HepG2 (cell line): ENCODE measurements around the gene TSN. TPM values are rescaled to one million over a fixed set of nuclear protein-coding genes. Genes with fewer than 3 reads are reported as not detected.

Source experiments
- BRCA1 ChIP-seq: sonication (generic); formaldehyde crosslinking; IDR thresholded peaks from 2 replicates; pipeline ENCODE4 v1.4.0; 2020; ENCODE audit warnings: missing genetic modification reagents
- CREM ChIP-seq, 2 experiments: sonication (generic) in 1 of 2; formaldehyde crosslinking in 1 of 2; IDR thresholded peaks; 2 replicates each; pipeline versions ENCODE4 v1.4.0 to v1.6.1; 2016 to 2020; ENCODE audit warnings: antibody characterized with exemption in 1 of 2, mild to moderate bottlenecking in 1 of 2, missing genetic modification reagents in 1 of 2
- KDM2A ChIP-seq: sonication (generic); formaldehyde crosslinking; IDR thresholded peaks from 2 replicates; pipeline ENCODE4 v1.4.0; 2020; ENCODE audit warnings: low read depth, missing genetic modification reagents, borderline replicate concordance
- MTA1 ChIP-seq: sonication (generic); formaldehyde crosslinking; IDR thresholded peaks from 2 replicates; pipeline ENCODE4 v1.4.0; 2020; ENCODE audit warnings: missing genetic modification reagents, mild to moderate bottlenecking, borderline replicate concordance
- PHF20 ChIP-seq: sonication (generic); formaldehyde crosslinking; IDR thresholded peaks from 2 replicates; pipeline ENCODE4 v1.5.0; 2020; ENCODE audit warnings: mild to moderate bottlenecking, missing genetic modification reagents
- TEAD3 ChIP-seq: optimal IDR thresholded peaks from 2 replicates; pipeline ENCODE3; 2016; ENCODE audit warnings: borderline replicate concordance
- ZBTB3 ChIP-seq: sonication (generic); formaldehyde crosslinking; IDR thresholded peaks from 2 replicates; pipeline ENCODE4 v1.4.0; 2020; ENCODE audit warnings: low read depth, mild to moderate bottlenecking, moderate library complexity, missing genetic modification reagents, borderline replicate concordance
- ZNF296 ChIP-seq: sonication (generic); formaldehyde crosslinking; conservative IDR thresholded peaks from 2 replicates; pipeline ENCODE4 v1.5.0; 2020; ENCODE audit warnings: mild to moderate bottlenecking, missing genetic modification reagents
- ZNF343 ChIP-seq: sonication (generic); formaldehyde crosslinking; IDR thresholded peaks from 2 replicates; pipeline ENCODE4 v1.4.0; 2020; ENCODE audit warnings: mild to moderate bottlenecking, missing genetic modification reagents
- ZNF362 ChIP-seq: sonication (generic); formaldehyde crosslinking; IDR thresholded peaks from 2 replicates; pipeline ENCODE4 v1.4.0; 2020; ENCODE audit warnings: missing genetic modification reagents, mild to moderate bottlenecking, borderline replicate concordance
- ZNF567 ChIP-seq: sonication (generic); formaldehyde crosslinking; IDR thresholded peaks from 2 replicates; pipeline ENCODE4 v1.8.1; 2023; ENCODE audit warnings: mild to moderate bottlenecking, missing genetic modification reagents, borderline replicate concordance
- ZNF740 ChIP-seq: sonication (generic); formaldehyde crosslinking; IDR thresholded peaks from 2 replicates; pipeline ENCODE4 v1.4.0; 2020; ENCODE audit warnings: missing genetic modification reagents
- polyA plus RNA-seq, 8 experiments: library from polyadenylated mRNA; depleted of rRNA in 3 of 8; stranded (reverse) in 7 of 8; unstranded in 1 of 8; fragments of >200 nt; fragmentation: Illumina TruSeq in 4 of 8; extraction: Trizol in 4 of 8; gene quantifications; 2 replicates each; pipeline versions ENCODE4 v1.2.1 to v1.2.3, GENCODE V29; 2011 to 2016; ENCODE audit warnings: low read depth in 4 of 8, missing spikeins in 1 of 8, mixed read lengths in 1 of 8; ENCODE audit not compliant: insufficient read depth in 1 of 8
- total RNA-seq, 5 experiments: library from RNA; depleted of rRNA; stranded (reverse); fragments of >200 nt; fragmentation: Illumina TruSeq; extraction: Trizol; gene quantifications; 2 replicates each; pipeline ENCODE4 v1.2.3, GENCODE V29; 2016; ENCODE audit warnings: low read depth in 1 of 5
- TF ChIP-seq, protein P1 (sequence below), 2 experiments: fragments of 450-650 bp in 1 of 2; sonication (generic) in 1 of 2; formaldehyde crosslinking in 1 of 2; IDR thresholded peaks; 2 replicates each; pipeline versions ENCODE4 v1.6.1 to v1.8.0; 2016 to 2022; ENCODE audit warnings: antibody characterized with exemption in 1 of 2, mild to moderate bottlenecking in 1 of 2, missing genetic modification reagents in 1 of 2
- TF ChIP-seq, protein P2 (sequence below): sonication (generic); formaldehyde crosslinking; conservative IDR thresholded peaks from 2 replicates; pipeline ENCODE4 v1.4.0; 2020; ENCODE audit warnings: missing genetic modification reagents

The TSN gene
- total and polyA plus RNA-seq, 2 of the 13 experiments (the other 11 are each of a cell fraction or from before 2014, with no cell fraction given): 56.4 to 115 TPM

GRCh38 chr2:121736462-121737336, 18.8 kb upstream of the TSN start, which contains the start of gene NIFK (continued):
- TF ChIP-seq, protein P1, sequence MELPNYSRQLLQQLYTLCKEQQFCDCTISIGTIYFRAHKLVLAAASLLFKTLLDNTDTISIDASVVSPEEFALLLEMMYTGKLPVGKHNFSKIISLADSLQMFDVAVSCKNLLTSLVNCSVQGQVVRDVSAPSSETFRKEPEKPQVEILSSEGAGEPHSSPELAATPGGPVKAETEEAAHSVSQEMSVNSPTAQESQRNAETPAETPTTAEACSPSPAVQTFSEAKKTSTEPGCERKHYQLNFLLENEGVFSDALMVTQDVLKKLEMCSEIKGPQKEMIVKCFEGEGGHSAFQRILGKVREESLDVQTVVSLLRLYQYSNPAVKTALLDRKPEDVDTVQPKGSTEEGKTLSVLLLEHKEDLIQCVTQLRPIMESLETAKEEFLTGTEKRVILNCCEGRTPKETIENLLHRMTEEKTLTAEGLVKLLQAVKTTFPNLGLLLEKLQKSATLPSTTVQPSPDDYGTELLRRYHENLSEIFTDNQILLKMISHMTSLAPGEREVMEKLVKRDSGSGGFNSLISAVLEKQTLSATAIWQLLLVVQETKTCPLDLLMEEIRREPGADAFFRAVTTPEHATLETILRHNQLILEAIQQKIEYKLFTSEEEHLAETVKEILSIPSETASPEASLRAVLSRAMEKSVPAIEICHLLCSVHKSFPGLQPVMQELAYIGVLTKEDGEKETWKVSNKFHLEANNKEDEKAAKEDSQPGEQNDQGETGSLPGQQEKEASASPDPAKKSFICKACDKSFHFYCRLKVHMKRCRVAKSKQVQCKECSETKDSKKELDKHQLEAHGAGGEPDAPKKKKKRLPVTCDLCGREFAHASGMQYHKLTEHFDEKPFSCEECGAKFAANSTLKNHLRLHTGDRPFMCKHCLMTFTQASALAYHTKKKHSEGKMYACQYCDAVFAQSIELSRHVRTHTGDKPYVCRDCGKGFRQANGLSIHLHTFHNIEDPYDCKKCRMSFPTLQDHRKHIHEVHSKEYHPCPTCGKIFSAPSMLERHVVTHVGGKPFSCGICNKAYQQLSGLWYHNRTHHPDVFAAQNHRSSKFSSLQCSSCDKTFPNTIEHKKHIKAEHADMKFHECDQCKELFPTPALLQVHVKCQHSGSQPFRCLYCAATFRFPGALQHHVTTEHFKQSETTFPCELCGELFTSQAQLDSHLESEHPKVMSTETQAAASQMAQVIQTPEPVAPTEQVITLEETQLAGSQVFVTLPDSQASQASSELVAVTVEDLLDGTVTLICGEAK (IDR thresholded peaks at IDR 0.05): peak; percentile 58
- TF ChIP-seq, protein P1 (CRISPR knock-in tag; IDR thresholded peaks at IDR 0.05): peak; percentile 67
- TF ChIP-seq PHF20 (CRISPR knock-in tag) (peak; percentile 84), CREM (IDR thresholded peaks at IDR 0.05) (peak; percentile 61), CREM (CRISPR knock-in tag; IDR thresholded peaks at IDR 0.05) (no peak), ZNF296 (peak; percentile 69; the same call in 1 of the 2 replicates), TEAD3 (peak; percentile 48), MTA1 (CRISPR knock-in tag) (peak; percentile 55; the same call in 1 of the 2 replicates), ZNF740 (CRISPR knock-in tag) (peak; percentile 72; the same call in 1 of the 2 replicates), ZBTB3 (CRISPR knock-in tag) (peak; percentile 51; the same call in 1 of the 2 replicates), ZNF362 (CRISPR knock-in tag) (peak; percentile 46; the same call in 1 of the 2 replicates), ZNF343 (CRISPR knock-in tag) (no peak), BRCA1 (peak; percentile 83; the same call in 1 of the 2 replicates), ZNF567 (CRISPR knock-in tag) (0 out of 2 replicates have a peak, but pooled peaks have one; percentile 61), KDM2A (peak; percentile 90)
- TF ChIP-seq, protein P2, sequence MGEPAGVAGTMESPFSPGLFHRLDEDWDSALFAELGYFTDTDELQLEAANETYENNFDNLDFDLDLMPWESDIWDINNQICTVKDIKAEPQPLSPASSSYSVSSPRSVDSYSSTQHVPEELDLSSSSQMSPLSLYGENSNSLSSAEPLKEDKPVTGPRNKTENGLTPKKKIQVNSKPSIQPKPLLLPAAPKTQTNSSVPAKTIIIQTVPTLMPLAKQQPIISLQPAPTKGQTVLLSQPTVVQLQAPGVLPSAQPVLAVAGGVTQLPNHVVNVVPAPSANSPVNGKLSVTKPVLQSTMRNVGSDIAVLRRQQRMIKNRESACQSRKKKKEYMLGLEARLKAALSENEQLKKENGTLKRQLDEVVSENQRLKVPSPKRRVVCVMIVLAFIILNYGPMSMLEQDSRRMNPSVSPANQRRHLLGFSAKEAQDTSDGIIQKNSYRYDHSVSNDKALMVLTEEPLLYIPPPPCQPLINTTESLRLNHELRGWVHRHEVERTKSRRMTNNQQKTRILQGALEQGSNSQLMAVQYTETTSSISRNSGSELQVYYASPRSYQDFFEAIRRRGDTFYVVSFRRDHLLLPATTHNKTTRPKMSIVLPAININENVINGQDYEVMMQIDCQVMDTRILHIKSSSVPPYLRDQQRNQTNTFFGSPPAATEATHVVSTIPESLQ: no peak
